HG02571 (cell line): ENCODE measurements around the gene VEGFC.

ENCODE experiments used
- ATAC-seq: cut with Tn5 transposase; IDR thresholded peaks from one replicate; pipeline ENCODE4 v1.9.1; 2021; ENCODE audit warnings: mild to moderate bottlenecking, moderate library complexity; ENCODE audit not compliant: unreplicated experiment

The VEGFC gene

GRCh38 chr4:176799653-176800052 lies 6.9 kb upstream of the VEGFC start:
- ATAC-seq, result no peak

- no peak for ATAC-seq
Measured at GRCh38 chr4:176798540-176798939, 5.8 kb upstream of the VEGFC start.

GRCh38 chr4:176795441-176795840 lies 2.7 kb upstream of the VEGFC start:
- no peak for ATAC-seq

- no peak for ATAC-seq
Measured at GRCh38 chr4:176794651-176795050, 1.9 kb upstream of the VEGFC start.

GRCh38 chr4:176794151-176794550 lies 1.4 kb upstream of the VEGFC start:
- ATAC-seq, result no peak

- no peak for ATAC-seq
Measured at GRCh38 chr4:176793060-176793605, 411 bp upstream of the VEGFC start.

GRCh38 chr4:176791591-176792325 lies 964 bp downstream of the VEGFC start:
- ATAC-seq, result no peak

- ATAC-seq, result no peak
Measured at GRCh38 chr4:176790398-176790797, 2.3 kb downstream of the VEGFC start.

- peak; percentile 52 for ATAC-seq
Measured at GRCh38 chr4:176789955-176790354, 2.8 kb downstream of the VEGFC start.

GRCh38 chr4:176788971-176789370 lies 3.8 kb downstream of the VEGFC start:
- ATAC-seq, result no peak

GRCh38 chr4:176788248-176788647 lies 4.5 kb downstream of the VEGFC start:
- no peak for ATAC-seq

- no peak for ATAC-seq
Measured at GRCh38 chr4:176784816-176785215, 7.9 kb downstream of the VEGFC start.

- no peak for ATAC-seq
Measured at GRCh38 chr4:176782794-176783193, 9.9 kb downstream of the VEGFC start.

- ATAC-seq, result no peak
Measured at GRCh38 chr4:176782191-176782590, 10.5 kb downstream of the VEGFC start.

GRCh38 chr4:176781739-176782100 lies 11.0 kb downstream of the VEGFC start:
- no peak for ATAC-seq

GRCh38 chr4:176780995-176781738 lies 11.6 kb downstream of the VEGFC start:
- ATAC-seq, result no peak

- no peak for ATAC-seq
Measured at GRCh38 chr4:176779421-176779820, 13.3 kb downstream of the VEGFC start.

- ATAC-seq, result no peak
Measured at GRCh38 chr4:176778491-176778890, 14.2 kb downstream of the VEGFC start.

- no peak for ATAC-seq
Measured at GRCh38 chr4:176778063-176778462, 14.7 kb downstream of the VEGFC start.

GRCh38 chr4:176775338-176775737 lies 17.4 kb downstream of the VEGFC start:
- no peak for ATAC-seq

GRCh38 chr4:176774852-176775251 lies 17.9 kb downstream of the VEGFC start:
- ATAC-seq, result no peak

- ATAC-seq, result no peak
Measured at GRCh38 chr4:176769514-176769913, 23.2 kb downstream of the VEGFC start.
